K562 treated with DMSO at 1 percent for 12 hours (cell line): ENCODE results near the gene CNTRL. TPM values are rescaled to one million over a fixed set of nuclear protein-coding genes. Genes with fewer than 3 reads are reported as not detected.

Experiments
- total RNA-seq: library from RNA; unstranded; fragments of 300-600 nt; gene quantifications from 2 replicates; pipeline ENCODE4 v1.2.3, GENCODE V29; 2022; ENCODE audit not compliant: insufficient read depth

CNTRL gene, protein sequence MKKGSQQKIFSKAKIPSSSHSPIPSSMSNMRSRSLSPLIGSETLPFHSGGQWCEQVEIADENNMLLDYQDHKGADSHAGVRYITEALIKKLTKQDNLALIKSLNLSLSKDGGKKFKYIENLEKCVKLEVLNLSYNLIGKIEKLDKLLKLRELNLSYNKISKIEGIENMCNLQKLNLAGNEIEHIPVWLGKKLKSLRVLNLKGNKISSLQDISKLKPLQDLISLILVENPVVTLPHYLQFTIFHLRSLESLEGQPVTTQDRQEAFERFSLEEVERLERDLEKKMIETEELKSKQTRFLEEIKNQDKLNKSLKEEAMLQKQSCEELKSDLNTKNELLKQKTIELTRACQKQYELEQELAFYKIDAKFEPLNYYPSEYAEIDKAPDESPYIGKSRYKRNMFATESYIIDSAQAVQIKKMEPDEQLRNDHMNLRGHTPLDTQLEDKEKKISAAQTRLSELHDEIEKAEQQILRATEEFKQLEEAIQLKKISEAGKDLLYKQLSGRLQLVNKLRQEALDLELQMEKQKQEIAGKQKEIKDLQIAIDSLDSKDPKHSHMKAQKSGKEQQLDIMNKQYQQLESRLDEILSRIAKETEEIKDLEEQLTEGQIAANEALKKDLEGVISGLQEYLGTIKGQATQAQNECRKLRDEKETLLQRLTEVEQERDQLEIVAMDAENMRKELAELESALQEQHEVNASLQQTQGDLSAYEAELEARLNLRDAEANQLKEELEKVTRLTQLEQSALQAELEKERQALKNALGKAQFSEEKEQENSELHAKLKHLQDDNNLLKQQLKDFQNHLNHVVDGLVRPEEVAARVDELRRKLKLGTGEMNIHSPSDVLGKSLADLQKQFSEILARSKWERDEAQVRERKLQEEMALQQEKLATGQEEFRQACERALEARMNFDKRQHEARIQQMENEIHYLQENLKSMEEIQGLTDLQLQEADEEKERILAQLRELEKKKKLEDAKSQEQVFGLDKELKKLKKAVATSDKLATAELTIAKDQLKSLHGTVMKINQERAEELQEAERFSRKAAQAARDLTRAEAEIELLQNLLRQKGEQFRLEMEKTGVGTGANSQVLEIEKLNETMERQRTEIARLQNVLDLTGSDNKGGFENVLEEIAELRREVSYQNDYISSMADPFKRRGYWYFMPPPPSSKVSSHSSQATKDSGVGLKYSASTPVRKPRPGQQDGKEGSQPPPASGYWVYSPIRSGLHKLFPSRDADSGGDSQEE (N-terminal part only)
- total RNA-seq = 7.6 and 25.2 TPM in 2 replicates

DNA sequence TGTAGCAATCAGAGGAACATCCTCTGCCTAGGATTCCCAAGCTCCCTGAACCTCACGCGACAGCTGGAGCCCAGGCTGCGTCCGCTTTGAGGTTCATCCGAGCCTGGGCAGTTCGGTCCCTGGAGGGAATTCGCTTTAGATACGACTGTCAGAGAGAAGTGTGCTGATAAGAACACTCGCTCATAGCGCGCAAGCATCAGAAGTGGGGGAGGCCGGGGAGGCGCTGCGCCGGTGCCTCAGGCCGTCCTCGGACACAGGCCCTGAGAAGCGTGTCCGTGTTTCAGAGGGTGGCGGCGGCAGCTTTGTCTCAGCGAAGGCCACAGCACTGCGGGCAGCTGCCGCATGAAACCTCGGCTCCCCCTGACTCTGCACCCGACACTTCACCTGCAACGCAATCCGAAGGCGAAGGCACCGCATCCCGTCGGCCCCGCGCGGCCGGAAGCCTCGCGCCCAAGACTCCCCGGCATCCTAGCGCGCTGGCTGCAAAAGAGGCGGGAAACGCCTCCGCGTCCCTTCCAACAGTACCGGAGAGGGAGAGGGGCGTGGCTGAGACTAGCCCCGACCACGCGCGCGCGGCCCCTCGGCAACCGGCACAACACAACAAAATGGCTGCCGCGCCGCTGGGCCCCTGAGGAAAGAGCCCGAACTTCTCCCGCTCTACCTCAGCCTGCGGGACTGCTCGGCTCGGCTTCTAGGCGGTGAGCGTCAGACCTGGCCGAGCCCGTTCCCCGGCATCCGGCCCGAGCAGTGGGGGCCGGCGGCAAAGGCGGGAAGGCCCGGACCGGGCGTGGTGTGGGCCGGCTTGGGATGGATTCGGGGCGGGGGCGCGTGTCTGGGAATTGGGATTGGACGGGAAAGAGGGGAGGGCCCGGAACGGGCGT is at the start of gene CNTRL:
CNTRL (plus strand) TSS at position 586 of the 881 bp plus-strand sequence. CDS start 13,372 bp downstream, outside the sequence.

DNA sequence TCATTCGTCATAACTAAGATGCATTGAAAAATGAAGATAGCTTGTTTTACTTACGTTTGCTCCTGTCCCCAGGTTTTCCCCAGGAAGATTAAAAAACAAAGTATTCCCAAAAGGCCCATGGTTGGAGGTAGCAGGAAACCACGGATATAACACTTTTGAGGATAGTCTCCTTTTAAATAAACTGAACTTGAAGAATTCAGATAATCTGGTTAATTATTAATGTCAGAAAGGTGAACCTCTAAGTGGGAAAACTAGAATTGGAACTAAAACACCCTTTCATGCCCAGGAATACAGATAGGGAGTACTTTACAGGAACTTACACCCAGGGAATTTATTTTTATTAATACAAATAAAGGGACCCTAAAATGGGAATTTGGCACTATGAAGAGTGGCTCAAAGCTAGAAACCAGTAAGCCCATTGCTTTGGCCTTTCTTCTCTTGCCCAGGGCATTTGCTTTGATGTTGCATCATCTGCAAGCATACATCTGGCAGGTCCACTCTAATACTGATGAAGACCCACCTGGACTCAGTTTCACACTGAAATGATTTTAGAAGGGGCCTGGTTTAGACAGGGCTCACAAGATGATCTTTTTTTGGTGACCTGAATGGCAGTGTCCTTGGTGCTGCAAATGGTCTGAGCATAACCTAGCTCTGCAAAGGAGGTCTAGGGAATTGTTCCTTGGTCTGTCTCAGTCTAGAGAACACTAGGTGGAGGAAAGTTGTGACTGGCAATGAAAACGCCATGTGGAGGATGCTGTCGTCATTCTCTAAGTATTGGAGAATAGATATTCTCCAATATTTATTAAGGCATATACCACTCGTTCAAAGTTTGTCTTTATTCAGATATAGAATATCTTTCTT is 24.4 kb upstream of the CNTRL start, which contains the start of gene C5:
C5 (minus strand) TSS at position 148 of the 861 bp plus-strand sequence; CDS start at position 119, 29 bp downstream.

DNA sequence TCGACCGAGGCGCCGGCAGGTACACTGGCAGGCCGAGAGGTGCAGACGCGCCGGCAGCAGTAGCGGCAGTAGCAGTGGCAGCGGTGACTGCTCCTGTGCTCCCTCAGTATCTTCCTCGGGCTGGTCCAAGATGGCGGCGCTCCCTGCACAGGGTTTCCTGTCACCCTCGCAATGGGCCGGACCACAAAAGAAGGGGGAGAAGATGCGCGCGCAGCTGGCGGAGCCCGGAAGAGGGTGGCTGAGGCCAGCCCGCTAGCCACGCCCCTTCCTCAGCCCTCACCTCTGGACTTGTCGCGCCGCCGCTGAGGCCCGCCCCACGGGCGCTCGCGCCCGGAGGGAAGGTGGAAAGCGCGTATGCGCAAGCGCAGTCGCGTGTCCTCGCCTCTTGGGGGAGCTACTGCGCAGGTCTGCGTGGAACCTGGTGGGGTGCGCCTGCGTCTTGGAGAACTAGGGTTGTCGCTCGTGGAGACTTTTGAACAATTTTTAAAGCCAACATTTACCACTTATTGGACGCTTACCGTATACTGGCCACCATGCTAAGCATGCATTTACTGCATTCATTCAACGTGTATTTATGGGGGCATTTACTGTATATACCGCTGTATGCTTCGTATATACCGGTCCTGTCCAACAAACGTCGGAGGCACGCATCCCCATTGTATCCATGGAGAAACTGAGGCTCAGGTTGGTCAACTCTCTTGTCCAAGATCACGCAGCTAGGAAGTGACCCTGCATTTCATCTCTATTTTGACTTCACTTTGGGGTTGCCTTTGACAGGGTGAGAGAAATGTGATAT is 127.2 kb downstream of the CNTRL start, which contains the start of gene RAB14:
RAB14 (minus strand) TSS at position 132 of the 796 bp plus-strand sequence. CDS start 8,457 bp downstream, outside the sequence.

Other genes starting within 250 kb of the CNTRL start
- gene PSMD5, start 232.0 kb upstream of the CNTRL start, total RNA-seq = 20.2 and 64.5 TPM in 2 replicates
- gene PHF19, start 197.8 kb upstream of the CNTRL start, total RNA-seq = 103 and 112 TPM in 2 replicates
- not detected in 2 replicates for gene TRAF1, start 148.2 kb upstream of the CNTRL start, total RNA-seq
- 0.14 and 1.5 TPM in 2 replicates for gene C5, start 24.7 kb upstream of the CNTRL start, total RNA-seq
- 15.5 and 34.8 TPM in 2 replicates for gene RAB14, start 126.9 kb downstream of the CNTRL start, total RNA-seq
- gene GSN, start 193.2 kb downstream of the CNTRL start, total RNA-seq = 46.7 and 63.0 TPM in 2 replicates